C4-2B (cell line): ENCODE data around the gene NECTIN1.

Experiments used
- ZFX ChIP-seq: fragments of 450-650 bp; IDR thresholded peaks from 2 replicates; pipeline ENCODE4 v1.6.1; 2017
- TF ChIP-seq, protein P1 (sequence below): fragments of 450-650 bp; conservative IDR thresholded peaks from 2 replicates; pipeline ENCODE4 v1.5.1; 2017; ENCODE audit warnings: mild to moderate bottlenecking

DNA sequence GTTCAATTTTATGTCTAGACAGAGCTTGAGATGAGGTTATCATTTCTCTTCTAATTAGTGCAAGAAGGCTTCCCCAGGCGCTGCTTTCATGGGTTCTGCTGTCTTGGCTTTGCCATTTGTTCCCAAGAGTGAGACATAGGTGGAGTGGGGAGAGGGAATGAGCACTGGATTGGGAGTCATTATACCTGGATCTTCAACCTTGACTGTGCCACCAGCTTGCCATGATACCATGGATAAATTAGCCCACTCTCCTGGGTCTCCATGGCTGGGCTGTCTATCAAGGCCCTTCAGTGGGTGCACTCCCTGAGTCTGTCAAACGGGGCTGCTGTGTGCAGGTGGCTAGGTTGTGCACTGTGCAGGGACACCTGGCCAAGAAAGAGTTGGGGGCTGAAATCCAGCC, 15.6 kb upstream of the NECTIN1 start:
- TF ChIP-seq, protein P1, sequence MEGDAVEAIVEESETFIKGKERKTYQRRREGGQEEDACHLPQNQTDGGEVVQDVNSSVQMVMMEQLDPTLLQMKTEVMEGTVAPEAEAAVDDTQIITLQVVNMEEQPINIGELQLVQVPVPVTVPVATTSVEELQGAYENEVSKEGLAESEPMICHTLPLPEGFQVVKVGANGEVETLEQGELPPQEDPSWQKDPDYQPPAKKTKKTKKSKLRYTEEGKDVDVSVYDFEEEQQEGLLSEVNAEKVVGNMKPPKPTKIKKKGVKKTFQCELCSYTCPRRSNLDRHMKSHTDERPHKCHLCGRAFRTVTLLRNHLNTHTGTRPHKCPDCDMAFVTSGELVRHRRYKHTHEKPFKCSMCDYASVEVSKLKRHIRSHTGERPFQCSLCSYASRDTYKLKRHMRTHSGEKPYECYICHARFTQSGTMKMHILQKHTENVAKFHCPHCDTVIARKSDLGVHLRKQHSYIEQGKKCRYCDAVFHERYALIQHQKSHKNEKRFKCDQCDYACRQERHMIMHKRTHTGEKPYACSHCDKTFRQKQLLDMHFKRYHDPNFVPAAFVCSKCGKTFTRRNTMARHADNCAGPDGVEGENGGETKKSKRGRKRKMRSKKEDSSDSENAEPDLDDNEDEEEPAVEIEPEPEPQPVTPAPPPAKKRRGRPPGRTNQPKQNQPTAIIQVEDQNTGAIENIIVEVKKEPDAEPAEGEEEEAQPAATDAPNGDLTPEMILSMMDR, result no peak
- TF ChIP-seq ZFX, result no peak
